Thoracic aorta (tissue), 2 donors: ENCODE measurements around the gene DRD3. TPM values are rescaled to one million over a fixed set of nuclear protein-coding genes. Genes with fewer than 3 reads are reported as not detected.

ENCODE experiments used
- ATAC-seq: fragments of 150-250 bp; one replicate; pipeline ENCODE4 v1.8.0; 2017; ENCODE audit warnings: low read depth; ENCODE audit not compliant: insufficient number of reproducible peaks, low FRiP score
- DNase-seq: peaks from one replicate; pipeline ENCODE4 v3.0.0-alpha.2; 2020; ENCODE audit warnings: low spot score
- H3K27ac ChIP-seq, 2 donors: fragments of 200-600 bp; sonication (generic); 1 replicate in 1 of 2; 2 replicates in 1 of 2; pipeline ENCODE4 v1.5.1; 2016; ENCODE audit warnings: mild to moderate bottlenecking in 2 of 2, moderate library complexity in 2 of 2
- H3K27me3 ChIP-seq: fragments of 200-600 bp; sonication (generic); replicated peaks from 2 replicates; pipeline ENCODE4 v1.6.0; 2016; ENCODE audit warnings: mild to moderate bottlenecking; ENCODE audit not compliant: insufficient read depth
- H3K36me3 ChIP-seq: fragments of 200-600 bp; sonication (generic); one replicate; pipeline ENCODE4 v1.5.1; 2016
- H3K4me1 ChIP-seq, 2 donors: fragments of 200-600 bp; sonication (generic); 1 replicate in 1 of 2; 2 replicates in 1 of 2; pipeline versions ENCODE4 v1.5.1 to v1.6.0; 2016; ENCODE audit warnings: low read depth in 2 of 2, mild to moderate bottlenecking in 1 of 2; ENCODE audit not compliant: control insufficient read depth in 1 of 2
- H3K4me3 ChIP-seq: fragments of 200-600 bp; sonication (generic); 2 replicates; pipeline ENCODE4 v1.5.1; 2016; ENCODE audit warnings: mild to moderate bottlenecking
- H3K9me3 ChIP-seq: fragments of 200-600 bp; sonication (generic); 2 replicates; pipeline ENCODE4 v1.5.1; 2016
- total RNA-seq, 2 donors: library from RNA; depleted of rRNA; stranded (reverse); fragments of >200 nt; gene quantifications; one replicate each; pipeline versions ENCODE4 v1.1.0 to v1.2.3, GENCODE V29; 2016
- TF ChIP-seq, protein P1 (sequence below): fragments of 200-600 bp; sonication (generic); IDR thresholded peaks from one replicate; pipeline ENCODE4 v1.5.1; 2019; ENCODE audit warnings: antibody characterized with exemption

Gene DRD3
- total RNA-seq, 2 donors from 2014 or later: not detected

DNA sequence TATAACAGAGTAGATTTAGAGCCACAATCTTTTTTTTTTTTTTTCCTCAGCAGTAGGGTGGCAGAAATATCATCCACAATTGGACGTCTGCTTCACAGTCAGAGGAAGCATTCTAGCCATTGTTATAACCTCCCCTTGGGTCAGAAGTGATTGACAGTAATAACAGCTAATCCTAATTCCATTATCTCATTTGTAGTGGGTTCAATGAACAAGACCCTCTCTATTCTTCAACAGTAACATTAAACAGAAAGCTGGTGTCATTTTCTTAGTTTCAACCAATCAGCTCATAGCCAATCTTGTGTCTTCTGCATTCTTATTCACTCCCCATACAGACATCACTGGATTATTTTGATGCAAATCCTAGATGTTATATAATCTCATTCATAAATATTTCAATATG lies 77.8 kb downstream of the DRD3 start:
- DNase-seq (no peak), ATAC-seq (no peak)
- no peaks in the 10 kb centered on the region for H3K27me3 ChIP-seq
- TF ChIP-seq, protein P1, sequence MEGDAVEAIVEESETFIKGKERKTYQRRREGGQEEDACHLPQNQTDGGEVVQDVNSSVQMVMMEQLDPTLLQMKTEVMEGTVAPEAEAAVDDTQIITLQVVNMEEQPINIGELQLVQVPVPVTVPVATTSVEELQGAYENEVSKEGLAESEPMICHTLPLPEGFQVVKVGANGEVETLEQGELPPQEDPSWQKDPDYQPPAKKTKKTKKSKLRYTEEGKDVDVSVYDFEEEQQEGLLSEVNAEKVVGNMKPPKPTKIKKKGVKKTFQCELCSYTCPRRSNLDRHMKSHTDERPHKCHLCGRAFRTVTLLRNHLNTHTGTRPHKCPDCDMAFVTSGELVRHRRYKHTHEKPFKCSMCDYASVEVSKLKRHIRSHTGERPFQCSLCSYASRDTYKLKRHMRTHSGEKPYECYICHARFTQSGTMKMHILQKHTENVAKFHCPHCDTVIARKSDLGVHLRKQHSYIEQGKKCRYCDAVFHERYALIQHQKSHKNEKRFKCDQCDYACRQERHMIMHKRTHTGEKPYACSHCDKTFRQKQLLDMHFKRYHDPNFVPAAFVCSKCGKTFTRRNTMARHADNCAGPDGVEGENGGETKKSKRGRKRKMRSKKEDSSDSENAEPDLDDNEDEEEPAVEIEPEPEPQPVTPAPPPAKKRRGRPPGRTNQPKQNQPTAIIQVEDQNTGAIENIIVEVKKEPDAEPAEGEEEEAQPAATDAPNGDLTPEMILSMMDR: no peak
- H3K36me3 ChIP-seq: no peaks in the 10 kb centered on the region
- no peaks in the 10 kb centered on the region for H3K4me1 ChIP-seq
- no peaks in the 10 kb centered on the region for H3K9me3 ChIP-seq
- no peak overlapping the region for H3K4me3 ChIP-seq
- no peak overlapping the region for H3K27ac ChIP-seq

DNA sequence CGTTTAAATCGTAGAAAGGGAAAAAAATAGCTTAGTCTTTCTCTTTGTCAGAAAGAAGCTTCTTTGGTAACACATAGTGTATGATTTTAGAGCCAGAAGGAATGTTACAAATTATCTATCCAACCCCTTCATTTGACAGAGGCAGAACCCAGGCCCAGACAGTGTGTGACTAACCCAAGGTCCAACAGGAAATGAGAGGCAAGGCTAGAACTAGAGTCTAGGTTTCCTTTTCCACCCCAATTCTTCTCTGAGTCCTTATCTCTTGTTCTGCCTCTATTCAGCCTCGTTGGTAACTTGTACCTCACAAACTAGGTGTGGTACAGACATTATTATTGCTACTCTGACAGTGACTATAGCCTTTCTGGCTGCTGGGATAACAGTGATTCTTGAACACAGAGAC lies 83.1 kb downstream of the DRD3 start:
- no peak overlapping the region for H3K4me3 ChIP-seq
- ATAC-seq: no peak
- H3K9me3 ChIP-seq: no peaks in the 10 kb centered on the region
- no peak for DNase-seq
- TF ChIP-seq, protein P1: no peak
- no peaks in the 10 kb centered on the region for H3K27me3 ChIP-seq
- H3K36me3 ChIP-seq: no peaks in the 10 kb centered on the region
- peaks cover 8 to 11% of the 10 kb centered on the region in 2 donors for H3K4me1 ChIP-seq
- H3K27ac ChIP-seq: no peak overlapping the region

DNA sequence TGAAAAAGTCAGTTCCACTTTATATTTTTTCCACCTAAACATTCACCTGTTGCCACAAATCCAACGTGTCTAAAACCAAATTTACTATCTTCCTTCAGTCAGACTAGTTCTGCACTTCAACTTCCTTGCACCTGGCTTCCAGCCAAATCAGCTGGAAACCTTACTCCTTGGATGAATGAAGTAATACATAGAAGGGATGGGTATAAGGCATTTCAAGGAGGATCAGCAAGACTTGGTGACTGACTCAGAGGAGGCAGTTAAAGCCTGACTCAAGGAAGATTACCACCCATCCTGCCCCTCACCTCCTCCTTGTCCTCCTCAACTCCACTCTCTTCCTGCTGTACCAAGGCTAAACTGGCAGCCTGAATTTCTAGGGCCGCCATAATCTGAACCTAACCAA lies 85.3 kb downstream of the DRD3 start:
- TF ChIP-seq, protein P1: no peak
- H3K36me3 ChIP-seq: no peaks in the 10 kb centered on the region
- ATAC-seq: no peak
- H3K4me1 ChIP-seq: peaks cover 8 to 11% of the 10 kb centered on the region in 2 donors
- DNase-seq: no peak
- no peak overlapping the region for H3K4me3 ChIP-seq
- H3K27ac ChIP-seq: no peak overlapping the region
- no peaks in the 10 kb centered on the region for H3K27me3 ChIP-seq
- no peaks in the 10 kb centered on the region for H3K9me3 ChIP-seq

DNA sequence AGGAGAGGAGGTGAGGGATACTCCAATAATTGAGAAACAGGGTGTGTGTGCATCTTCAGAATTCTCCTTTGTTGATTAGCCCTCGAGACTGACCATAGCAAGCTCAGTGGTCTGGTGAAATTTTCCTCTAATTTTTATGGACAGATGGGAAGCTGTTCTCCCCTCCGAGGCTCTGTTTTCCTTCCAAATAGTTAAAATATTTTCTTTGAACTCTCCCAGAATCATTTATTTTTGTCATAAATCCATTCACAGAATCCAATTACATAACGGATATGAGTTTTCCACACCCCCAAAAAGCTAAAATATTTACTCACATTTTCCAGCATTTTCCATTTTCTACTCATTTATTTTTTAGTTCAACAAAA lies 85.9 kb downstream of the DRD3 start:
- no peaks in the 10 kb centered on the region for H3K9me3 ChIP-seq
- no peaks in the 10 kb centered on the region for H3K36me3 ChIP-seq
- TF ChIP-seq, protein P1: no peak
- peak overlapping the region in 1 of 2 donors; percentile 16 for H3K27ac ChIP-seq
- H3K27me3 ChIP-seq: no peaks in the 10 kb centered on the region
- DNase-seq: no peak
- peak overlapping the region; percentile 15 for H3K4me3 ChIP-seq
- ATAC-seq: no peak
- peaks cover 8 to 11% of the 10 kb centered on the region in 2 donors for H3K4me1 ChIP-seq

DNA sequence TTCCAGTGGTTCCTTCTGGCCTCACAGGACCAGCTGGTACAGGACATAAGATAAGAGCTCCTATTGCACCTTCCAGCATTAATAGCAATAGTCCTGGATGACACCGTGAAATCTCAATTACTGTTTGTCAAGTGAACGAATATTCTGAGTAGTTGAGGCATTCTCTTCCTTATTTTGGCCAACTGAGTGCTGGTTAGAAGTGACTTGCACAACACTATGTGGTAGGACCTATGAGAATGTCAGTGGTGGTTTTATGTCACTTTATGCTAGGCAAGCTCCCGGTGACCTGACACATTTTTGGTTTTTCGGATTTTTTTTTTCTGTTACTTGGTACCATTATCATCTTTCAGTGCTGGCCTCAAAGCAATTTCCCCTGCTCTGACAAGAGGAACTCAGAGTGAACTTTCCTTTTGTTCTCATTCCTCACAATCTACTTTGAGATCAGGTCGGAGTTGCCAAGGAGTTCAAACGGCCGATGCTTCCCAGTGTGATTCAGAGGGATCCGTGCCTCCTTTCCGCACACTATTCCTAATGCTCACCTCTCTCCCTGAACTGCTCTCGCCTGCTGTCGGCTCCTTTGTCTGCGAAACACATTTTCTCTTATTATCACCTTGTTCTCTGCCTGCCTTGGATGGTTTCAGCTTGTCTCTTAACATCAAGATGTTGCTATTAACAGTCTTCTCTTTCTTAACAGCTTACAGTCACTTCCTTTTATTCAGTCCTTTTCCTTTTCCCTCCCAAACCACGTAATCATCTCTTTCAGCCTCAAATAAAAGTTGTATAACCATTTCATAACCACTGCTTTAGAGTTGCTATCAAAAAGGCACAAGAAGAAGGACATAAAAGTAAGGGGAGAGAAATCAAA lies 86.5 kb downstream of the DRD3 start:
- ATAC-seq: no peak
- peaks cover 8 to 11% of the 10 kb centered on the region in 2 donors for H3K4me1 ChIP-seq

More for the DNA sequence above, 86.5 kb downstream of the DRD3 start:
- Histone ChIP-seq H3K4me3 (peak overlapping the region; percentile 15), H3K27ac (peak overlapping the region in 1 of 2 donors; percentile 16), H3K27me3 (no peaks in the 10 kb centered on the region), H3K9me3 (no peaks in the 10 kb centered on the region), H3K36me3 (no peaks in the 10 kb centered on the region)
- TF ChIP-seq, protein P1: no peak
- no peak for DNase-seq
